NCI-H146 treated with DMSO at 0.1 percent for 48 hours (cell line): ENCODE data around the gene IL4R.
"Not testable (repeated sequence)": the region's sequence is repeated elsewhere in the genome, so short reads cannot be mapped to it uniquely, and the experiment has no call there.

Experiments
- DNase-seq: peaks from one replicate; lab custom pipeline; 2025; ENCODE audit not compliant: unreplicated experiment; lab: John Stamatoyannopoulos, UW

Gene IL4R

GRCh38 chr16:27287887-27288286 is 25.9 kb upstream of the IL4R start:
- DNase-seq, result no peak

GRCh38 chr16:27288313-27288712 is 25.5 kb upstream of the IL4R start:
- not testable (repeated sequence) for DNase-seq

GRCh38 chr16:27289669-27290068 is 24.1 kb upstream of the IL4R start:
- no peak for DNase-seq

- DNase-seq, result no peak
Measured at GRCh38 chr16:27290562-27290961, 23.2 kb upstream of the IL4R start.

- no peak for DNase-seq
Measured at GRCh38 chr16:27291106-27291505, 22.7 kb upstream of the IL4R start.

GRCh38 chr16:27291722-27292240 is 22.0 kb upstream of the IL4R start:
- DNase-seq, result no peak

- no peak for DNase-seq
Measured at GRCh38 chr16:27293343-27293742, 20.4 kb upstream of the IL4R start.

GRCh38 chr16:27298132-27298531 is 15.6 kb upstream of the IL4R start:
- DNase-seq, result no peak

GRCh38 chr16:27301236-27301861 is 12.4 kb upstream of the IL4R start:
- DNase-seq, result no peak

- no peak for DNase-seq
Measured at GRCh38 chr16:27302126-27302525, 11.6 kb upstream of the IL4R start.

- no peak for DNase-seq
Measured at GRCh38 chr16:27303256-27304100, 10.3 kb upstream of the IL4R start.

- no peak for DNase-seq
Measured at GRCh38 chr16:27304102-27304501, 9.7 kb upstream of the IL4R start.

GRCh38 chr16:27304881-27305745 is 8.7 kb upstream of the IL4R start:
- no peak for DNase-seq

- no peak for DNase-seq
Measured at GRCh38 chr16:27305839-27306442, 7.8 kb upstream of the IL4R start.

GRCh38 chr16:27308792-27309191 is 5.0 kb upstream of the IL4R start:
- DNase-seq, result no peak

- no peak for DNase-seq
Measured at GRCh38 chr16:27310576-27311447, 3.0 kb upstream of the IL4R start.

GRCh38 chr16:27311448-27311830 is 2.3 kb upstream of the IL4R start:
- no peak for DNase-seq

- no peak for DNase-seq
Measured at GRCh38 chr16:27311897-27312303, 1.9 kb upstream of the IL4R start.

- DNase-seq, result no peak
Measured at GRCh38 chr16:27312580-27313421, 973 bp upstream of the IL4R start.
